NT2/D1 (cell line): ENCODE results near the gene GPC6.

Experiments used
- SUZ12 ChIP-seq: IDR thresholded peaks from 2 replicates; pipeline ENCODE4 v1.6.1; 2011; ENCODE audit not compliant: insufficient read length, insufficient read depth; ENCODE audit errors: extremely low read depth
- YY1 ChIP-seq: IDR thresholded peaks from 2 replicates; pipeline ENCODE4 v1.6.1; 2011; ENCODE audit not compliant: insufficient read length, insufficient read depth
- ZNF274 ChIP-seq: IDR thresholded peaks from 2 replicates; pipeline ENCODE4 v1.6.1; 2011; ENCODE audit warnings: mild to moderate bottlenecking, low read depth, low read length

GRCh38 chr13:94313321-94313910, 1086.8 kb downstream of the GPC6 start:
- TF ChIP-seq ZNF274 (no peak), SUZ12 (no peak), YY1 (no peak)
